NB4 (cell line): ENCODE results near the gene ARHGEF4.

ENCODE experiments used
- MYC ChIP-seq: IDR thresholded peaks from 2 replicates; pipeline ENCODE4 v1.6.1; 2011; ENCODE audit warnings: low read depth, low read length
- POLR2A ChIP-seq: IDR thresholded peaks from 2 replicates; pipeline ENCODE4 v1.6.1; 2011; ENCODE audit warnings: mild to moderate bottlenecking; ENCODE audit not compliant: insufficient read length; ENCODE audit errors: extremely low read depth
- TF ChIP-seq, protein P1 (sequence below): IDR thresholded peaks from one replicate; pipeline ENCODE4 v1.5.1; 2012; ENCODE audit warnings: low read depth, low read length
- TF ChIP-seq, protein P2 (sequence below): IDR thresholded peaks from 2 replicates; pipeline ENCODE4 v1.6.1; 2011; ENCODE audit warnings: low read depth, low read length

DNA sequence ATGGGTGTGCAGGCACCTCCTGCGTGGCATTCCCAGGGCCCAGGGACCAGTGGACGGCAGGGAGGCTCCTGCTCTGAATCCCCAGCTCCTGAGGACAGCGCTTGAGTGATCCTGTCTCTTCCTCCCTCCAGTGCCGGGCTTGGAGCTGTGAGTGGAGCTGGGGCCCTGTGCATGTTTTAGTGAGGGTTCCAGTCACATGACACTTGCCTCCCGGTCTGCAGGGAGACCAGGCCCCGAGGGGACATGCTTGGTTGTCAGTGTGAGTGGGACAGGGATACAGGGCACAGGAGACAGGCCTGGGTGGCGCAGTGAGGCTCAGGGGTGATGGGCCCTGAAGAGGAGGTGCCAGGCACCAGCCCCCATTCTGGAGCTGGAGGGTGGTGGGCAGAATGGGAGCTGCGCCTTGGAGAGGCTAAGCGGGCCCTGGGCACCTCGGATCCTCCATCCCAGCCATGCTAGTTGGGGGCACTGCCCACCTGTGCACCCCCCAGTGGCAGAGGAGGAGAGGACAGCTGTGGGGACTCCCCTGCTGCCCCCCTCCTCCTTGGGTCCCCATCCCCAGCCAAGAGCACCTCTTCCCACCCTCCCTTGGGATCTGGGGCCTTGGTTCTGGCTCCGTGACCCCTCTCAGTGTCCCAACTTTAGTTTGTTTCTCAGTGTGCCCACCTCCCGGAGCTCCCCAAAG lies 12.0 kb downstream of the ARHGEF4 start:
- TF ChIP-seq POLR2A: no peak
- TF ChIP-seq, protein P1, sequence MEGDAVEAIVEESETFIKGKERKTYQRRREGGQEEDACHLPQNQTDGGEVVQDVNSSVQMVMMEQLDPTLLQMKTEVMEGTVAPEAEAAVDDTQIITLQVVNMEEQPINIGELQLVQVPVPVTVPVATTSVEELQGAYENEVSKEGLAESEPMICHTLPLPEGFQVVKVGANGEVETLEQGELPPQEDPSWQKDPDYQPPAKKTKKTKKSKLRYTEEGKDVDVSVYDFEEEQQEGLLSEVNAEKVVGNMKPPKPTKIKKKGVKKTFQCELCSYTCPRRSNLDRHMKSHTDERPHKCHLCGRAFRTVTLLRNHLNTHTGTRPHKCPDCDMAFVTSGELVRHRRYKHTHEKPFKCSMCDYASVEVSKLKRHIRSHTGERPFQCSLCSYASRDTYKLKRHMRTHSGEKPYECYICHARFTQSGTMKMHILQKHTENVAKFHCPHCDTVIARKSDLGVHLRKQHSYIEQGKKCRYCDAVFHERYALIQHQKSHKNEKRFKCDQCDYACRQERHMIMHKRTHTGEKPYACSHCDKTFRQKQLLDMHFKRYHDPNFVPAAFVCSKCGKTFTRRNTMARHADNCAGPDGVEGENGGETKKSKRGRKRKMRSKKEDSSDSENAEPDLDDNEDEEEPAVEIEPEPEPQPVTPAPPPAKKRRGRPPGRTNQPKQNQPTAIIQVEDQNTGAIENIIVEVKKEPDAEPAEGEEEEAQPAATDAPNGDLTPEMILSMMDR: no peak
- TF ChIP-seq, protein P2, sequence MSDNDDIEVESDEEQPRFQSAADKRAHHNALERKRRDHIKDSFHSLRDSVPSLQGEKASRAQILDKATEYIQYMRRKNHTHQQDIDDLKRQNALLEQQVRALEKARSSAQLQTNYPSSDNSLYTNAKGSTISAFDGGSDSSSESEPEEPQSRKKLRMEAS: no peak
- no peak for TF ChIP-seq MYC
